Erythroblast (primary cell): Measurements from ENCODE around the gene PIR.

Experiments used
- DNase-seq, 2 experiments: peaks; one replicate each; lab custom pipeline; 2025; lab: John Stamatoyannopoulos, UW
- GATA1 ChIP-seq: IDR thresholded peaks from 2 replicates; pipeline ENCODE4 v1.6.1; 2011; ENCODE audit warnings: low read depth, mild to moderate bottlenecking, control low read depth, low read length, moderate library complexity
- POLR2A ChIP-seq: IDR thresholded peaks from 2 replicates; pipeline ENCODE4 v1.6.1; 2011; ENCODE audit warnings: mild to moderate bottlenecking, low read length

PIR gene

DNA sequence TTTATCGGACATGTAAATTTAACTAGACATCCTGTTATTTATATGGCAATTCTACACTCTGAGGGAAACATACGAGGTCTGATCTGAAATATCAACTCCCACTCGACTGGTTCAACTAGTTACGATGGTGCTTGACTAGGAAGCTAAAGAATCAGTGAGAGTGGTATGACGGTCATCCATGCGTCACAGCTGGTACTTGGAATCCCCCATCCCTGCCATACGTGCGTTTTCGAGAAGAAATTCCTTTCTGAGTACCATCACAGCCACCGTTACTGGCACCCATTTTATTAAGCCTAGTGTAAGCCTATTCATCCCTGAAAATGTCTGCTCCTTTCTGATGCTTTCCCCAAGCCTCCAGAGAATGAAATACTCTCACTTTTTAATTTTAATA is 157.1 kb downstream of the PIR start:
- TF ChIP-seq GATA1 (no peak), POLR2A (no peak)
- peak; percentile 49 to 74 for DNase-seq

DNA sequence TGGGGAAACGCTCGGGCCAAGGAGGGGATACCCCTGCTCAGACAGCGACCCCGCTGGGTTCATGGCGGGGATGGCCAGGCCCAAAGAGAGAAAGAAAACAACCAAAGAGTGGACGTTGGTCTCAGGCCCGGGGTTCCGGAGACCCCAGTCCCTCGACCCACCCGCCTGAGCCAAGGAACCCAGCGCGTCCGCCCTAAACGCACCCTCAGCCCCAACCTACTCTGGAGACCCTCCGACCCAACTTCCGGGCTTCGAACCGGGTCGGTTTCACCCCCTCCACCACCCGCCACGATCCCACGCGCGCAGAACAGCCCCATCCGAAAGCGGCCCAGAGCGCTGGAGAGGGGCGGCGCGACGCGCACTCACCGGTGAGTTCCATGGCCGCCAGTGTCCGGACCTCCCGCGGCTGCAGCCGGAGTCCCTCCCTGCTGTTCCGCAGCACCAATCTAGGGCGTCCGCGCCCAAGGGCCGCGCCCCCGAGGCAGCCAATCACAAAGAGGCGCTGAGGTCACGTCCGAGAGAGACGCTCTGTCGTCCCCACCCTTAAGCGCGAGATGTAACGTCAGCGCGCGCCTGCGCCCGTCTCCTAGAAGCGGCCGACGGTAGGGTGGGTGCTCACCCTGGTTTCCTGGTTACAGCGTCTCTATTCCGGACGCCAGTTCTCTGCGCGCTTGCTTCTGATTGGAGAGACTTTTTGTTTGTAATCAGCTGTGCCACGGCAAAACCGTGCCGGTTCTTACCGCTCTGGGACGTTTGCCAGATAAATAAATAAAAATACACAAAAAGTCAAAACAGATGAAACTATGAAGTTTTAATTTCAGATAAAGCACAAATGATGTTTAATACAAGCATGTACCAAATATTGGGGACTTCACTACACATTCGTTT is 157.8 kb downstream of the PIR start, which contains the start of gene PIGA:
Gene PIGA, minus strand, starts transcription at position 389 of the 888 bp plus-strand sequence. CDS start 3,593 bp downstream, outside the sequence.
- DNase-seq = peak; percentile 96 to 97
- TF ChIP-seq GATA1 (no peak), POLR2A (peak; percentile 91)
